ENCODE data around the gene IP6K1. TPM values are rescaled to one million over a fixed set of nuclear protein-coding genes. Genes with fewer than 3 reads are reported as not detected.

The IP6K1 gene
- total RNA-seq, 1 experiment from 2014 or later = 32.2 TPM

DNA sequence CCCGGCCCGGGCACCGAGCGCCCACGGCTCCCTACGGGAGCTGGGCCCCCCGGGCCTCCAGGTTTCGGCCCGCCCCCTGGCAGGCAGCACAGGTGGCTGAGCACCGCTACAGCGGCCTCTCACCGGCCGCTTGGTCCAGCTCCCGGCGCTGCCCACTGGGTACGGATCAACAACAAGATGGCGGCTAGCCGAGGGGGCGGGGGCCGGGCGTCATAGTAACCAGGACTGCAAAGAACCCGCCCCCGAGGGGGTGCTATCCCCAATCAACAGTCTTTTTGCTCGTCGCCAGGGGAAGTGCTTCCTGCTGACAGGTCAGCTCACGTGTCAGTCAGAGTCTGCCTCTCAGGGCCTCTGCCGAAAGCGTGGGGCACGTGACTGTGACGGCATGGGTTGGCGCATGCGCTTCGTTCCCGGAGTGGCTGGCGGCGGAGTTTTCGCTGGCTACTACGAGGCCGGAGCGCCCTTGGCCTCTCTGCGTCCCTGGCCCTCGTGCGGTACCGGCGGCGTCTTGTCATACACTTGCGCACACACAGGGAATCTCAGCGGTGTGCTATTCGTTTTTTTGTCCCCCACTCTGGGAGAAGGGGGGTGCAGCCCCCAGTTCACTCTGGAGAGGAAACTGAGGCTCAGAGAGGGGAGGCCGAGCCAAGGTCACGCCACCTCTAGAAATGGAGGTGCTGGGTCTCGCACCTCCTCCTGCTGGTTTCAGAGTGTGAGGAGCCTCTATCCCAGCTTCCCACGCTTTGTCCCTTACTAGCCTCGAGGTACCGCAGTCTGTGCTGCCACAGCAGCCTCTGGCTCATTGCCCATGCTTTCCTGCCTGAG, at the start of gene IP6K1 (continued):
- TF ChIP-seq, protein P1, sequence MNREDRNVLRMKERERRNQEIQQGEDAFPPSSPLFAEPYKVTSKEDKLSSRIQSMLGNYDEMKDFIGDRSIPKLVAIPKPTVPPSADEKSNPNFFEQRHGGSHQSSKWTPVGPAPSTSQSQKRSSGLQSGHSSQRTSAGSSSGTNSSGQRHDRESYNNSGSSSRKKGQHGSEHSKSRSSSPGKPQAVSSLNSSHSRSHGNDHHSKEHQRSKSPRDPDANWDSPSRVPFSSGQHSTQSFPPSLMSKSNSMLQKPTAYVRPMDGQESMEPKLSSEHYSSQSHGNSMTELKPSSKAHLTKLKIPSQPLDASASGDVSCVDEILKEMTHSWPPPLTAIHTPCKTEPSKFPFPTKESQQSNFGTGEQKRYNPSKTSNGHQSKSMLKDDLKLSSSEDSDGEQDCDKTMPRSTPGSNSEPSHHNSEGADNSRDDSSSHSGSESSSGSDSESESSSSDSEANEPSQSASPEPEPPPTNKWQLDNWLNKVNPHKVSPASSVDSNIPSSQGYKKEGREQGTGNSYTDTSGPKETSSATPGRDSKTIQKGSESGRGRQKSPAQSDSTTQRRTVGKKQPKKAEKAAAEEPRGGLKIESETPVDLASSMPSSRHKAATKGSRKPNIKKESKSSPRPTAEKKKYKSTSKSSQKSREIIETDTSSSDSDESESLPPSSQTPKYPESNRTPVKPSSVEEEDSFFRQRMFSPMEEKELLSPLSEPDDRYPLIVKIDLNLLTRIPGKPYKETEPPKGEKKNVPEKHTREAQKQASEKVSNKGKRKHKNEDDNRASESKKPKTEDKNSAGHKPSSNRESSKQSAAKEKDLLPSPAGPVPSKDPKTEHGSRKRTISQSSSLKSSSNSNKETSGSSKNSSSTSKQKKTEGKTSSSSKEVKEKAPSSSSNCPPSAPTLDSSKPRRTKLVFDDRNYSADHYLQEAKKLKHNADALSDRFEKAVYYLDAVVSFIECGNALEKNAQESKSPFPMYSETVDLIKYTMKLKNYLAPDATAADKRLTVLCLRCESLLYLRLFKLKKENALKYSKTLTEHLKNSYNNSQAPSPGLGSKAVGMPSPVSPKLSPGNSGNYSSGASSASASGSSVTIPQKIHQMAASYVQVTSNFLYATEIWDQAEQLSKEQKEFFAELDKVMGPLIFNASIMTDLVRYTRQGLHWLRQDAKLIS (CRISPR knock-in tag; IDR thresholded peaks at IDR 0.05; ENCODE audit: borderline replicate concordance) = no peak
- TF ChIP-seq, protein P2, sequence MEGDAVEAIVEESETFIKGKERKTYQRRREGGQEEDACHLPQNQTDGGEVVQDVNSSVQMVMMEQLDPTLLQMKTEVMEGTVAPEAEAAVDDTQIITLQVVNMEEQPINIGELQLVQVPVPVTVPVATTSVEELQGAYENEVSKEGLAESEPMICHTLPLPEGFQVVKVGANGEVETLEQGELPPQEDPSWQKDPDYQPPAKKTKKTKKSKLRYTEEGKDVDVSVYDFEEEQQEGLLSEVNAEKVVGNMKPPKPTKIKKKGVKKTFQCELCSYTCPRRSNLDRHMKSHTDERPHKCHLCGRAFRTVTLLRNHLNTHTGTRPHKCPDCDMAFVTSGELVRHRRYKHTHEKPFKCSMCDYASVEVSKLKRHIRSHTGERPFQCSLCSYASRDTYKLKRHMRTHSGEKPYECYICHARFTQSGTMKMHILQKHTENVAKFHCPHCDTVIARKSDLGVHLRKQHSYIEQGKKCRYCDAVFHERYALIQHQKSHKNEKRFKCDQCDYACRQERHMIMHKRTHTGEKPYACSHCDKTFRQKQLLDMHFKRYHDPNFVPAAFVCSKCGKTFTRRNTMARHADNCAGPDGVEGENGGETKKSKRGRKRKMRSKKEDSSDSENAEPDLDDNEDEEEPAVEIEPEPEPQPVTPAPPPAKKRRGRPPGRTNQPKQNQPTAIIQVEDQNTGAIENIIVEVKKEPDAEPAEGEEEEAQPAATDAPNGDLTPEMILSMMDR (IDR thresholded peaks at IDR 0.05) = no peak
- TF ChIP-seq CREB1 (CRISPR knock-in tag; IDR thresholded peaks at IDR 0.05) (0 out of 2 replicates have a peak, but pooled peaks have one; percentile 21), ESRRA (CRISPR knock-in tag; IDR thresholded peaks at IDR 0.05; ENCODE audit: borderline replicate concordance) (peak; percentile 70; the same call in 1 of the 2 replicates), TEAD1 (CRISPR knock-in tag; IDR thresholded peaks at IDR 0.05) (peak; percentile 59; the same call in 1 of the 2 replicates), ZNF232 (CRISPR knock-in tag; IDR thresholded peaks at IDR 0.05) (no peak), NFATC4 (CRISPR knock-in tag; IDR thresholded peaks at IDR 0.05) (no peak), NFYB (CRISPR knock-in tag; conservative IDR thresholded peaks at IDR 0.05; ENCODE audit: low read depth) (peak; percentile 91), ZNF317 (CRISPR knock-in tag; IDR thresholded peaks at IDR 0.05; ENCODE audit: borderline replicate concordance, low read depth) (no peak), NR1H2 (CRISPR knock-in tag; IDR thresholded peaks at IDR 0.05) (no peak), CREM (CRISPR knock-in tag; IDR thresholded peaks at IDR 0.05) (0 out of 2 replicates have a peak, but pooled peaks have one; percentile 16), IRF2 (CRISPR knock-in tag; IDR thresholded peaks at IDR 0.05; ENCODE audit: borderline replicate concordance, low read depth) (no peak), NFE2L1 (CRISPR knock-in tag; IDR thresholded peaks at IDR 0.05) (no peak), JUN (CRISPR knock-in tag; IDR thresholded peaks at IDR 0.05) (no peak), SMAD3 (CRISPR knock-in tag; IDR thresholded peaks at IDR 0.05; ENCODE audit: borderline replicate concordance) (no peak), ZNF219 (CRISPR knock-in tag; IDR thresholded peaks at IDR 0.05; ENCODE audit: borderline replicate concordance) (no peak), ZBTB21 (CRISPR knock-in tag; IDR thresholded peaks at IDR 0.05; ENCODE audit: borderline replicate concordance) (no peak; the same call in 1 of the 2 replicates), NR2C2 (CRISPR knock-in tag; IDR thresholded peaks at IDR 0.05) (no peak)
- TF ChIP-seq, protein P3, sequence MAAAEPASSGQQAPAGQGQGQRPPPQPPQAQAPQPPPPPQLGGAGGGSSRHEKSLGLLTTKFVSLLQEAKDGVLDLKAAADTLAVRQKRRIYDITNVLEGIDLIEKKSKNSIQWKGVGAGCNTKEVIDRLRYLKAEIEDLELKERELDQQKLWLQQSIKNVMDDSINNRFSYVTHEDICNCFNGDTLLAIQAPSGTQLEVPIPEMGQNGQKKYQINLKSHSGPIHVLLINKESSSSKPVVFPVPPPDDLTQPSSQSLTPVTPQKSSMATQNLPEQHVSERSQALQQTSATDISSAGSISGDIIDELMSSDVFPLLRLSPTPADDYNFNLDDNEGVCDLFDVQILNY (CRISPR knock-in tag; IDR thresholded peaks at IDR 0.05) = no peak; the same call in 1 of the 2 replicates
- TF ChIP-seq, protein P4, sequence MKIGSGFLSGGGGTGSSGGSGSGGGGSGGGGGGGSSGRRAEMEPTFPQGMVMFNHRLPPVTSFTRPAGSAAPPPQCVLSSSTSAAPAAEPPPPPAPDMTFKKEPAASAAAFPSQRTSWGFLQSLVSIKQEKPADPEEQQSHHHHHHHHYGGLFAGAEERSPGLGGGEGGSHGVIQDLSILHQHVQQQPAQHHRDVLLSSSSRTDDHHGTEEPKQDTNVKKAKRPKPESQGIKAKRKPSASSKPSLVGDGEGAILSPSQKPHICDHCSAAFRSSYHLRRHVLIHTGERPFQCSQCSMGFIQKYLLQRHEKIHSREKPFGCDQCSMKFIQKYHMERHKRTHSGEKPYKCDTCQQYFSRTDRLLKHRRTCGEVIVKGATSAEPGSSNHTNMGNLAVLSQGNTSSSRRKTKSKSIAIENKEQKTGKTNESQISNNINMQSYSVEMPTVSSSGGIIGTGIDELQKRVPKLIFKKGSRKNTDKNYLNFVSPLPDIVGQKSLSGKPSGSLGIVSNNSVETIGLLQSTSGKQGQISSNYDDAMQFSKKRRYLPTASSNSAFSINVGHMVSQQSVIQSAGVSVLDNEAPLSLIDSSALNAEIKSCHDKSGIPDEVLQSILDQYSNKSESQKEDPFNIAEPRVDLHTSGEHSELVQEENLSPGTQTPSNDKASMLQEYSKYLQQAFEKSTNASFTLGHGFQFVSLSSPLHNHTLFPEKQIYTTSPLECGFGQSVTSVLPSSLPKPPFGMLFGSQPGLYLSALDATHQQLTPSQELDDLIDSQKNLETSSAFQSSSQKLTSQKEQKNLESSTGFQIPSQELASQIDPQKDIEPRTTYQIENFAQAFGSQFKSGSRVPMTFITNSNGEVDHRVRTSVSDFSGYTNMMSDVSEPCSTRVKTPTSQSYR (CRISPR knock-in tag; IDR thresholded peaks at IDR 0.05) = no peak
- TF ChIP-seq, protein P5, sequence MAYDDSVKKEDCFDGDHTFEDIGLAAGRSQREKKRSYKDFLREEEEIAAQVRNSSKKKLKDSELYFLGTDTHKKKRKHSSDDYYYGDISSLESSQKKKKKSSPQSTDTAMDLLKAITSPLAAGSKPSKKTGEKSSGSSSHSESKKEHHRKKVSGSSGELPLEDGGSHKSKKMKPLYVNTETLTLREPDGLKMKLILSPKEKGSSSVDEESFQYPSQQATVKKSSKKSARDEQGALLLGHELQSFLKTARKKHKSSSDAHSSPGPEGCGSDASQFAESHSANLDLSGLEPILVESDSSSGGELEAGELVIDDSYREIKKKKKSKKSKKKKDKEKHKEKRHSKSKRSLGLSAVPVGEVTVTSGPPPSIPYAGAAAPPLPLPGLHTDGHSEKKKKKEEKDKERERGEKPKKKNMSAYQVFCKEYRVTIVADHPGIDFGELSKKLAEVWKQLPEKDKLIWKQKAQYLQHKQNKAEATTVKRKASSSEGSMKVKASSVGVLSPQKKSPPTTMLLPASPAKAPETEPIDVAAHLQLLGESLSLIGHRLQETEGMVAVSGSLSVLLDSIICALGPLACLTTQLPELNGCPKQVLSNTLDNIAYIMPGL (CRISPR knock-in tag; IDR thresholded peaks at IDR 0.05) = 0 out of 2 replicates have a peak, but pooled peaks have one; percentile 51
- TF ChIP-seq, protein P6, sequence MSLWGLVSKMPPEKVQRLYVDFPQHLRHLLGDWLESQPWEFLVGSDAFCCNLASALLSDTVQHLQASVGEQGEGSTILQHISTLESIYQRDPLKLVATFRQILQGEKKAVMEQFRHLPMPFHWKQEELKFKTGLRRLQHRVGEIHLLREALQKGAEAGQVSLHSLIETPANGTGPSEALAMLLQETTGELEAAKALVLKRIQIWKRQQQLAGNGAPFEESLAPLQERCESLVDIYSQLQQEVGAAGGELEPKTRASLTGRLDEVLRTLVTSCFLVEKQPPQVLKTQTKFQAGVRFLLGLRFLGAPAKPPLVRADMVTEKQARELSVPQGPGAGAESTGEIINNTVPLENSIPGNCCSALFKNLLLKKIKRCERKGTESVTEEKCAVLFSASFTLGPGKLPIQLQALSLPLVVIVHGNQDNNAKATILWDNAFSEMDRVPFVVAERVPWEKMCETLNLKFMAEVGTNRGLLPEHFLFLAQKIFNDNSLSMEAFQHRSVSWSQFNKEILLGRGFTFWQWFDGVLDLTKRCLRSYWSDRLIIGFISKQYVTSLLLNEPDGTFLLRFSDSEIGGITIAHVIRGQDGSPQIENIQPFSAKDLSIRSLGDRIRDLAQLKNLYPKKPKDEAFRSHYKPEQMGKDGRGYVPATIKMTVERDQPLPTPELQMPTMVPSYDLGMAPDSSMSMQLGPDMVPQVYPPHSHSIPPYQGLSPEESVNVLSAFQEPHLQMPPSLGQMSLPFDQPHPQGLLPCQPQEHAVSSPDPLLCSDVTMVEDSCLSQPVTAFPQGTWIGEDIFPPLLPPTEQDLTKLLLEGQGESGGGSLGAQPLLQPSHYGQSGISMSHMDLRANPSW (CRISPR knock-in tag; conservative IDR thresholded peaks at IDR 0.05; ENCODE audit: low read depth) = no peak
- TF ChIP-seq, protein P7, sequence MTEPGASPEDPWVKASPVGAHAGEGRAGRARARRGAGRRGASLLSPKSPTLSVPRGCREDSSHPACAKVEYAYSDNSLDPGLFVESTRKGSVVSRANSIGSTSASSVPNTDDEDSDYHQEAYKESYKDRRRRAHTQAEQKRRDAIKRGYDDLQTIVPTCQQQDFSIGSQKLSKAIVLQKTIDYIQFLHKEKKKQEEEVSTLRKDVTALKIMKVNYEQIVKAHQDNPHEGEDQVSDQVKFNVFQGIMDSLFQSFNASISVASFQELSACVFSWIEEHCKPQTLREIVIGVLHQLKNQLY (CRISPR knock-in tag; IDR thresholded peaks at IDR 0.05) = no peak
